Stomach (tissue), 9 donors: ENCODE results near the gene FBRSL1. TPM values are rescaled to one million over a fixed set of nuclear protein-coding genes. Genes with fewer than 3 reads are reported as not detected.

Source experiments
- DNase-seq, 2 donors: peaks; one replicate each; pipeline versions ENCODE4 v3.0.0 to v3.0.0-alpha.2; 2013 to 2019
- H3K27ac ChIP-seq, 5 donors: fragments of 200-600 bp in 4 of 5; sonication (generic) in 4 of 5; one replicate each; pipeline ENCODE4 v1.5.1; 2013 to 2019; ENCODE audit warnings: mild to moderate bottlenecking in 1 of 5, moderate library complexity in 1 of 5
- H3K27me3 ChIP-seq, 3 donors: fragments of 200-600 bp; sonication (generic); one replicate each; pipeline ENCODE4 v1.5.1; 2017 to 2019; ENCODE audit warnings: mixed run types in 1 of 3
- H3K36me3 ChIP-seq, 4 donors: fragments of 200-600 bp; sonication (generic); 1 replicate in 3 of 4; 2 replicates in 1 of 4; pipeline ENCODE4 v1.5.1; 2016 to 2019
- H3K4me1 ChIP-seq, 4 donors: fragments of 200-600 bp; sonication (generic); one replicate each; pipeline ENCODE4 v1.5.1; 2016 to 2019
- H3K4me3 ChIP-seq, 4 donors: fragments of 200-600 bp; sonication (generic) in 3 of 4; one replicate each; pipeline ENCODE4 v1.5.1; 2016 to 2019; ENCODE audit warnings: mild to moderate bottlenecking in 1 of 4
- H3K9me3 ChIP-seq, 4 donors: fragments of 200-600 bp; sonication (generic); one replicate each; pipeline ENCODE4 v1.5.1; 2016 to 2019
- CTCF ChIP-seq, 7 experiments: fragments of 450-650 bp in 4 of 7; fragments of 200-600 bp in 3 of 7; sonication (generic) in 3 of 7; IDR thresholded peaks; one replicate each; pipeline ENCODE4 v1.5.1; 2016 to 2019; ENCODE audit warnings: antibody characterized with exemption in 7 of 7, control low read depth in 2 of 7, mild to moderate bottlenecking in 1 of 7
- EP300 ChIP-seq: sonication (generic); formaldehyde crosslinking; IDR thresholded peaks from one replicate; pipeline ENCODE4 v1.6.1; 2017; ENCODE audit warnings: antibody characterized with exemption
- POLR2A ChIP-seq, 4 donors: fragments of 450-650 bp; IDR thresholded peaks; one replicate each; pipeline ENCODE4 v1.6.1; 2016; ENCODE audit warnings: antibody characterized with exemption in 4 of 4, control low read depth in 2 of 4, mild to moderate bottlenecking in 1 of 4, moderate library complexity in 1 of 4
- POLR2AphosphoS5 ChIP-seq, 3 donors: sonication (generic); formaldehyde crosslinking; IDR thresholded peaks; one replicate each; pipeline ENCODE4 v1.6.1; 2016; ENCODE audit warnings: antibody characterized with exemption in 3 of 3
- WGBS, 5 donors: extraction: QIAGEN DNeasy Blood & Tissue Kit in 3 of 5; methylation state at CpG; one replicate each; pipeline versions ENCODE4 v1.1.5 to v1.1.7; 2013 to 2018; 5-methylcytosine and 5-hydroxymethylcytosine counted together
- intact Hi-C: fragments of 100-400 bp; cut with DNase I; formaldehyde crosslinking; loops from one replicate; pipeline ENCODE4 v1.15.1; 2023; ENCODE audit warnings: low total_unique reads
- polyA plus RNA-seq, 3 donors: library from polyadenylated mRNA; stranded (reverse); fragments of 200-250 nt; gene quantifications; one replicate each; pipeline ENCODE4 v1.2.3, GENCODE V29; 2013
- total RNA-seq, 5 donors: library from RNA; depleted of rRNA; stranded (reverse); fragments of >200 nt; gene quantifications; one replicate each; pipeline versions ENCODE4 v1.1.0 to v1.2.3, GENCODE V29; 2014 to 2016
- donor health status: healthy with polysubstance abuse.
- donor health status: Bipolar disorder and iron deficiency.
- donor health status: healthy.

The FBRSL1 gene
- total and polyA plus RNA-seq, 8 donors: 5.3 to 110 (median 15.7) TPM

GRCh38 chr12:132544080-132544397 lies 54.1 kb downstream of the FBRSL1 start:
- WGBS, 5 donors: 77 to 92% (median 85%) methylated on average over 10 to 12 of the region's 12 CpGs
- intact Hi-C loops: no loop called here
- Histone ChIP-seq H3K27ac (no peak overlapping the region), H3K27me3 (no peaks in the 10 kb centered on the region), H3K9me3 (no peaks in the 10 kb centered on the region), H3K4me3 (no peak overlapping the region), H3K36me3 (peaks cover 7 to 36% (median 26%) of the 10 kb centered on the region in 4 donors), H3K4me1 (no peaks in the 10 kb centered on the region)
- peak in 1 of 2 donors; percentile 52 for DNase-seq
- no peak for TF ChIP-seq POLR2AphosphoS5 (IDR thresholded peaks at IDR 0.05)
- TF ChIP-seq EP300: no peak

GRCh38 chr12:132544498-132544897 lies 54.5 kb downstream of the FBRSL1 start:
- H3K27me3 ChIP-seq: no peaks in the 10 kb centered on the region
- H3K36me3 ChIP-seq: peaks cover 7 to 40% (median 31%) of the 10 kb centered on the region in 4 donors
- no peaks in the 10 kb centered on the region for H3K9me3 ChIP-seq
- H3K27ac ChIP-seq: no peak overlapping the region
- no peak for DNase-seq
- intact Hi-C loops: no loop called here
- TF ChIP-seq CTCF (IDR thresholded peaks at IDR 0.05): no peak
- no peak for TF ChIP-seq EP300
- TF ChIP-seq POLR2A (IDR thresholded peaks at IDR 0.05): no peak
- TF ChIP-seq POLR2AphosphoS5 (IDR thresholded peaks at IDR 0.05): no peak
- H3K4me3 ChIP-seq: no peak overlapping the region
- WGBS, 5 donors: 94 to 98% (median 96%) methylated on average over 11 of the region's 11 CpGs
- no peaks in the 10 kb centered on the region for H3K4me1 ChIP-seq

GRCh38 chr12:132545164-132545953 lies 55.4 kb downstream of the FBRSL1 start:
- 69 to 81% (median 79%) methylated on average over 20 to 26 of the region's 26 CpGs for WGBS, 5 donors
- Histone ChIP-seq H3K36me3 (peaks cover 7 to 43% (median 33%) of the 10 kb centered on the region in 4 donors), H3K4me3 (no peak overlapping the region), H3K4me1 (no peaks in the 10 kb centered on the region), H3K27ac (no peak overlapping the region), H3K9me3 (no peaks in the 10 kb centered on the region), H3K27me3 (no peaks in the 10 kb centered on the region)
- TF ChIP-seq POLR2AphosphoS5 (IDR thresholded peaks at IDR 0.05) (no peak), CTCF (IDR thresholded peaks at IDR 0.05) (no peak), POLR2A (IDR thresholded peaks at IDR 0.05) (no peak), EP300 (no peak)
- intact Hi-C loops: no loop called here
- DNase-seq: peak in 1 of 2 donors; percentile 79

GRCh38 chr12:132545955-132546354 lies 56.0 kb downstream of the FBRSL1 start:
- no peak overlapping the region for H3K27ac ChIP-seq
- H3K4me1 ChIP-seq: no peaks in the 10 kb centered on the region
- 92 to 96% (median 94%) methylated on average over 13 of the region's 13 CpGs for WGBS, 5 donors
- no peak for TF ChIP-seq POLR2AphosphoS5 (IDR thresholded peaks at IDR 0.05)
- TF ChIP-seq EP300: no peak
- no peak for TF ChIP-seq CTCF (IDR thresholded peaks at IDR 0.05)
- no peak for TF ChIP-seq POLR2A (IDR thresholded peaks at IDR 0.05)
- H3K27me3 ChIP-seq: no peaks in the 10 kb centered on the region
- intact Hi-C loops: no loop called here
- no peak overlapping the region for H3K4me3 ChIP-seq
- H3K9me3 ChIP-seq: no peaks in the 10 kb centered on the region
- no peak for DNase-seq
- peaks cover 7 to 49% (median 34%) of the 10 kb centered on the region in 4 donors for H3K36me3 ChIP-seq

GRCh38 chr12:132546647-132547046 lies 56.7 kb downstream of the FBRSL1 start:
- no peak for DNase-seq
- no peak overlapping the region for H3K4me3 ChIP-seq
- H3K27ac ChIP-seq: no peak overlapping the region
- H3K27me3 ChIP-seq: no peaks in the 10 kb centered on the region
- TF ChIP-seq POLR2A (IDR thresholded peaks at IDR 0.05) (no peak), CTCF (IDR thresholded peaks at IDR 0.05) (no peak), EP300 (no peak), POLR2AphosphoS5 (IDR thresholded peaks at IDR 0.05) (no peak)
- WGBS, 5 donors: 87 to 93% (median 88%) methylated on average over 15 to 19 of the region's 19 CpGs
- no peaks in the 10 kb centered on the region for H3K9me3 ChIP-seq
- intact Hi-C loops: no loop called here
- no peaks in the 10 kb centered on the region for H3K4me1 ChIP-seq
- H3K36me3 ChIP-seq: peaks cover 7 to 51% (median 41%) of the 10 kb centered on the region in 4 donors
